GM11168 (cell line): ENCODE data around the gene MIDN.

ENCODE experiments used
- in situ Hi-C: fragments of 300-500 bp; cut with MboI; formaldehyde crosslinking; loops from one replicate; pipeline ENCODE4 v1.12.0; 2022; ENCODE audit warnings: low sequenced_read_pairs; ENCODE audit not compliant: unreplicated experiment

MIDN gene

DNA sequence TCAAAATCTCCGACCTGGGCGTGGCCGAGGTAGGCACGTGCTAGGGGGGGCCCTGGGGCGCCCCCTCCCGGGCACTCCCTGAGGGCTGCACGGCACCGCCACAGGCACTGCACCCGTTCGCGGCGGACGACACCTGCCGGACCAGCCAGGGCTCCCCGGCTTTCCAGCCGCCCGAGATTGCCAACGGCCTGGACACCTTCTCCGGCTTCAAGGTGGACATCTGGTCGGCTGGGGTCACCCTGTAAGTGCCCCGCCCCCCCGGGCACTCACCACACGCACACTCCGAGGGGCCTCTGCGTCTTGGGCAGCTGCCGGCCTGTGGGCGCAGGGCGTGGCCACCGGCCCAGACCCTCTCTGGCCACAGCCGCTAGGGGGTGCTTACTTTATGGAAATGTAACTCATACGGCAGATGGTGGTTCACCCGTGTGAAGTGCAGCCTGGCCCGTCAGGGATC, 27.9 kb upstream of the MIDN start:
- in situ Hi-C loops = no loop called here

DNA sequence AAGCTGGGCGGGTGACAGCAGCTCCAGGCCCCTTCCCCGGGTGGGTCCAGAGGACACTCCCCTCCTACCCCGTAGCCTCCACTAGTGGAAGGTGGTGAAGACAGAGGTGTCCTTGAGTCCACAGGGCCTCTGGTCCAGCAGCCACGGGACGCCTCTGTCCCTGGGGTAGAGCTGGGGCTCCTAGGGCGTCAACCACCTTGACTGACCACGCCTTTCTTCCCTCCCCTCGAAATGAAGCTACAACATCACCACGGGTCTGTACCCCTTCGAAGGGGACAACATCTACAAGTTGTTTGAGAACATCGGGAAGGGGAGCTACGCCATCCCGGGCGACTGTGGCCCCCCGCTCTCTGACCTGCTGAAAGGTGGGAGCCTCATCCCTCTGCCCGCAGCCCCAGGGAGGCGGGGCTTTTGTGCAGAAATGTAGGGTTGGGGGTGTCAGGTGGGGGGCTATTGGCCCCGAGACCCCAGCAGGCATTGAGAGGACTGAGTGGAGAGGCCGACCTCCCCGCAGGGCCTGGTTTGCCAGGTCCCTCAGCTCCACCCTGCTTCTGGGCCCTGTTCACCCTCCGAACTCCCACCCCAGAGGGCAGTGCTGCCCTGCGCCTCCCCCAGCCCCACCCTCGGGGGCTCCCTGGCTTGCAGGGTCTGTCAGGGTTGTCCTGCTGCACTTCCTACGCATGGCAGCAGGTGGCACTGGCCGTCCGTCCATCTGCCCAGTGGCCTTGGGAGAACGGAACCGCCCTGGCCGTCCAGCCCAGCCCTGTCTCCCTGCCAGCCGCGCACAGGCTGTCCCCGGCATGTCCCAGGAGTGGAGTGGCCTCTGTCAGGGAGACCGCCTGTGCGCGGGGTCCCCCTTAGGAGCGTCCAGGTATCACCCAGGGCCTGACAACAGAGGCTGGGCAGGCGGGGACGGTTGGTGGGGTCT, 27.1 kb upstream of the MIDN start:
- in situ Hi-C loops = no loop called here

DNA sequence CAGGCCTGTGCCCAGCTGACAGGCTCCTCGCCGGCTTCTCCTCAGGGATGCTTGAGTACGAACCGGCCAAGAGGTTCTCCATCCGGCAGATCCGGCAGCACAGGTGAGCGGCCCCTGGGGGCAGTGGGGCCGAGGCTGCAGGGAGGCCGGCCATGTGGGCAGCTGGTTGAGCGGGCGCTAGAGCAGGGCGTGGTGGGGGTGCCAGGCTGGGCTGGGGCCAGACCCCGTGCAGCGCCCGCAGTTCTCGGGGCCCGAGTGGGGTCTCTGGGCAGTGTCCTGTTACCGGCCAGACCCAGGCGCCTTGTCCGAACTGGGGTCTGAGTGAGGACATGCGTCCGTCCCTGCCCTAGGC, 26.5 kb upstream of the MIDN start:
- in situ Hi-C loops = no loop called here

DNA sequence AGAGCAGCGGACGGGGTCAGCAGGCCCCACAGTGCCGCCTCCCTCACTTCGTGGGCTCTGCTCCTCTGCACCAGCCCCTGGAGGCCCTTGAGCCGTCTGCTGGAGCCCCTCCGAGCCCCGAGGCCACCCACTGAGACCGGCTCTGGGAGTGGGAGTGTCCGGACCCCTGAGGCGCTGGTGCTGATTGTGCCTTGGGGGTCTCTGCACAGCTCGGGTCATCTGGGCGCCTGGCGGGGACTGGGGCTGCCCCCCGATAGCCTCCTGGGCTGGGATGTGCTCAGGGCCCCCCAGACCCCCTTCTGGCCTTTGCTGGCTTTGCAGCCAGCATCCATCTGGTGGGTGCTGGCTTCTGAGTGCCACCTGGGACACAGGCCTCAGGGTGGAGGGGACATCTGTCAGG, 26.0 kb upstream of the MIDN start:
- in situ Hi-C loops = no loop called here

DNA sequence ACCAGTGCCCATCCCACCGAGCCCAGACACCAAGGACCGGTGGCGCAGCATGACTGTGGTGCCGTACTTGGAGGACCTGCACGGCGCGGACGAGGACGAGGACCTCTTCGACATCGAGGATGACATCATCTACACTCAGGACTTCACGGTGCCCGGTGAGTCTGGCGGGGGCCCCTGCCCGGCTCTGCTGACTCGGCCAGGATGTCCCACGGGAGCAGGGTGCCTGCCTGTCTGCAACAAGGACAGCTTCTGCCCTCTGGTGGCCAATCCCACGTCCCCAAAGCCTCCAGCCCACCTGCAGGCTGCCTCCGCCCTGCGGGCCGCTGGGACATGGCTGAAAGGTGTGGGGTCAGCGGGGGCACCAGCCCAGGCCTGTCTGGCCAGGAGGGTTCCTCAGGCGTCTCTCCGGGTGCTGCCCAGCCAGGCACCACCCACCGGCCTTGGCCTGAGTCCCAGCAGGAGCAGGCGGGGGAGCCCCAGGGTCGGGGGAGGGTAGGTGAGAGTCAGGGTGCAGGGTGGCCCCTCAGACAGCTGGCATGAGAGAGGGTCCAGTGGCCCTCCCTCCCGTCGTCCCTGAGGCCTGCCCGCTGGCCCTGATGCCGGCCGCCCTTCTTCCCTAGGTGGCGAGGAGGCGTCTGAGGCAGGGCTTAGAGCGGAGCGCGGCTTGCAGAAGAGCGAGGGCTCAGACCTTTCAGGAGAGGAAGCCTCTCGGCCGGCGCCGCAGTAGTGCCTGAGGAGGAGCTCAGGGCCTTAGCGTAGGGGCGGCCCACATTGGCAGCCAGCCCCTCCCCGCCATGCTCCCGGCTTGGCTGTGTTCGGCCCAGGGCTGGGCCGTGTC, 25.1 kb upstream of the MIDN start:
- in situ Hi-C loops = no loop called here

DNA sequence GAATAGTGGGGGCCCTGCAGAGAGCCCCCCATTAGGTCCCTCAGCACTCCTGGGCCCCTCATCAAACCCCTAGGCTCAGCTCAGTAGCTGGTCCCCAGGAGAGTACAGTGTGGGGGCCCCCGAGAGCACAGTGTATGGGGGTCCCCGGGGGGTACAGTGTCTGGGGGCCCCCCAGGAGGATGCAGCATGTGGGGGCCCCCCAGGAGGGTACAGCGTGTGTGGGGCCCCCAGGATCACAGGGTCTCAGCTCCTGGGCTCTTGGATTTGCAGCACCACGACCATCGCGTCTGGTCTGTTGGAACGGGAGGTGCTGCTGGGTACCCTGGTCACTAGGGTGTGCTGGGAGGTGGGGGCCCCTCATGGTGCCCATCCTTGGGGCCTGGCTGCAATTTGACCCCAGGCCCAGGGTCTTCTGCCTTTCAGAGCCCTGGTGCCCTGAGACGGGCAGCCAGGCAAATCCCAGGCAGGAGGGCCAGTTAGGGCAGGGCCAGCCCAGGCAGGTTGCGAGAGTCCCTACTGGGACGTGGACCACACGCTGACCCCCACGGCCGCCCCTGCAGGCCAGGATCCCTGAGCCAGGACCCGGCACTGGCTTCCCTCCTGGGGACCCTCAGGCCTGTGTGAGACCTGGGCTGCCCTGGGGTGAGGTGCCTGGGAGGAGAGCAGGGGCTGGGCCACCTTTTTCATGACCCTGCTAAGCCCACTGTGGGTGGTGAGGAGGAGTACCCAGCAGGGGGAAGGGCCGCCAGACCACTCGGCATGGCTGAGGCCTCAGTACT, 24.1 kb upstream of the MIDN start:
- in situ Hi-C loops = no loop called here

DNA sequence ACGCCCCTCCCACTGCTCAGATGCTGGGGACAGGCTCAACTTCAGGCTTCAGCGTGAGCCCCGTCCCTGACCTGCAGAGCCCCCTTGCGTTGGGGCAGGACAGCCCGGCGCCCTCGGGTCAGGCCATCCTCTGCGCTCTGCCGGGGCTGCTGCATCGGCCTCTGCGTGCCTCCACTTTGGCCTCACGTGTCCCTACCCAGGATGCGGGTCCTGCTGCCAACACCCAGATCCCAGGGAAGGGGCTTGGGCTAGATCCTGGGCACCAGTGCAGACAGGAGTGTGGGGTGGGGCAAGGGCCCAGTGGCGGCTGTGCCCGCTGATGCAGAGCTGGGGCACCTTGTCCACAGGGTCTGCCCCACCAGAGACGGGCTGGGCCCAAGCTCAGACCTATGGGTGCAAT, 23.5 kb upstream of the MIDN start:
- in situ Hi-C loops = no loop called here

DNA sequence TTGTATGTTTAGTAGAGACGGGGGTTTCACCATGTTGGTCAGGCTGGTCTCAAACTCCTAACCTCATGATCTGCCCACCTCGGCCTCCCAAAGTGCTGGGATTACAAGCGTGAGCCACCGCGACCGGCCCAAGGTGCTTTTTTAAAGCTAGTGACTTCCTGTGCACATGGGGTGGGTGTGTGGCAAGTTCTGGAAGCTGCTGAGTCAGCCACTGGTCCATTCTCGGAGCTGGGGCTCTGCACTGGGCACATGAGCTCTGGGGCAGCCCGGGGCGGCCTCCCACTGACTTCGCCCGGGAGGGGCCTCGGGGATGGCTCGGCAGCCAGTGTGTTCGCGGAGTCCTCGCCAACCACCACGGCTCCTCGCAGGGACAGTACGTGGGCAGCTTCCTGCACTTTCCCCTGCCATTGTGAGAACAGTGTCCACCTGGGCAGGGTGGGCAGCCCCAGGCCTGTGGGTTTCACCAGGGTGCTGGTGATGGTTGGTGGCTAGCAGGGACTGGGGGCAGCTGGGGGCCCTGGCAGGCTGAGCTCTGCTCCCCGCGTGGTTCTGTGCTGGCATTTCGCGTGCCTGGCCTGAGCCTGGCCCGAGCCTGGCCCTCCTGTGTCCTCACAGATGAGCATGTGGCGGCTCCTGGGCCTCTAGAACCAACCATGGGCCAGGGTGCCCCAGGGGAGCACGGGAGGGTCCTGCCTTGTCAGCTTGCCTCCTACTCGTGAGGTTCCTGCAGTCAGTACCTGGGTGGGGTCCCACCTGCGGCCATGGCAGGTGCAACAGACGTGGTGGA, 22.8 kb upstream of the MIDN start:
- in situ Hi-C loops = no loop called here

DNA sequence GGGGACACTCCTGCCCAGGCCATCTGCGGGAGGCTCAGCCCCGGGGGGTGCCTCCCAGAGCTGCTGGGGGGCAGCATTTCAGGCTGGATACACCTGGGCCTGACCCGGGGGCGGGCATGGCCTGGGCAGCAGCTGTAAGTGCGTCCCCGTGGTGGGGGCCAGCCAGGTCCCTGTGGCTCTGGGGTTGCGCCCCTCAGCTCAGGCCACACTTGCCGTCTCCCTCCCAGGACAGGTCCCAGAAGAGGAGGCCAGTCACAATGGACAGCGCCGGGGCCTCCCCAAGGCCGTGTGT, 22.2 kb upstream of the MIDN start:
- in situ Hi-C loops = no loop called here

DNA sequence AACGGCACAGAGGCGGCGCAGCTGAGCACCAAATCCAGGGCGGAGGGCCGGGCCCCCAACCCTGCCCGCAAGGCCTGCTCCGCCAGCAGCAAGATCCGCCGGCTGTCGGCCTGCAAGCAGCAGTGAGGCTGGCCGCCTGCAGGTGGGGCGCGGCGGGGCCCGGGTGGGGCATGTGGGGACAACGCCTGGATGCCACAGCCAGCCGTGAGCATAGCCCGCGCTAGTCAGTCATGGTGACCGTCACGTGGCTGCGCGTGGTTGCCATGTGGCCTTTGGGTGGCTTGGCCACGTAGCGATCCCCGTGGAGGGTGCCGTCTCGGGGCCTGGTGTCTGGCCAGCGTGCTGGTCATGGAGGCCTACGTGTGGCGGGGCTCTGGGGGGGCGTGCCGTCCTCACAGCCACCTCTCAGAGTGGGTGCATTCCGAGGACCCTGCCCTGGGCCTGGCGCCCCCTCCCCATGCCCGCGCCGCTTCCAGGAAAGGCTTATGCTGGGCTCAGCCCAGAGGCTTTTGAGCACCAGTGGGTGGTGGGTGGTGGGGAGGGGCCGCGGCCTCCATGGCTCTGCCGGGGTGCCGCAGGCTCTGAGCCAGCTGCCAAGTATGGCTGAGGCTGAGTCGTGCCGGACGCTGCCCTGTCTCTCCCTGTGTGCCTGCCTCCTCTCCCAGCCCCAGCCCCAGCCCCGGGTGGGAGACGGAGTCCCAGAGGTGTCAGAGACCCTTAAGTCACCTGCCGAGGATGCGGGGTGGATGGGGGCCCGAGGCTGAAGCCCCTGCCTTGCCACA, 21.7 kb upstream of the MIDN start:
- in situ Hi-C loops = no loop called here

DNA sequence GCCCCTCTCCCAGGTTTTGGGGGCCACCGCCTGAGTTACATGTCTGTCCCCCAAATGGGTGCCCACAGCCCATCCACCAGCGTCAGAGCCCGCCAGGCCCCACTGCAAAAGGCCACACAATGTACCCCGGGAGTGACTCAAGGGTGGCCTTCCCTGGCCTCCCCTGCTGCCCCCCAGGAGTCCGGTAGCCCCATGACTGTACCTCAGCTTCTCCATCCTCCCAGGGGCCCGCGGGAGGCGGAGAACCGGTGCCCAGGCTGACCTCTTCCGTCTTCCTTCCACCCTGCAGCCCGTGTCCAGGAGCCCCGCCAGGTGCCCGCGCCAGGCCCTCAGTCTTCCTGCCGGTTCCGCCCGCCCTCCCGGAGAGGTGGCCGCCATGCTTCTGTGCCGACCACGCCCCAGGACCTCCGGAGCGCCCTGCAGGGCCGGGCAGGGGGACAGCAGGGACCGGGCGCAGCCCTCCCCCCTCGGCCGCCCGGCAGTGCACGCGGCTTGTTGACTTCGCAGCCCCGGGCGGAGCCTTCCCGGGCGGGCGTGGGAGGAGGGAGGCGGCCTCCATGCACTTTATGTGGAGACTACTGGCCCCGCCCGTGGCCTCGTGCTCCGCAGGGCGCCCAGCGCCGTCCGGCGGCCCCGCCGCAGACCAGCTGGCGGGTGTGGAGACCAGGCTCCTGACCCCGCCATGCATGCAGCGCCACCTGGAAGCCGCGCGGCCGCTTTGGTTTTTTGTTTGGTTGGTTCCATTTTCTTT, 20.9 kb upstream of the MIDN start:
- in situ Hi-C loops = no loop called here

DNA sequence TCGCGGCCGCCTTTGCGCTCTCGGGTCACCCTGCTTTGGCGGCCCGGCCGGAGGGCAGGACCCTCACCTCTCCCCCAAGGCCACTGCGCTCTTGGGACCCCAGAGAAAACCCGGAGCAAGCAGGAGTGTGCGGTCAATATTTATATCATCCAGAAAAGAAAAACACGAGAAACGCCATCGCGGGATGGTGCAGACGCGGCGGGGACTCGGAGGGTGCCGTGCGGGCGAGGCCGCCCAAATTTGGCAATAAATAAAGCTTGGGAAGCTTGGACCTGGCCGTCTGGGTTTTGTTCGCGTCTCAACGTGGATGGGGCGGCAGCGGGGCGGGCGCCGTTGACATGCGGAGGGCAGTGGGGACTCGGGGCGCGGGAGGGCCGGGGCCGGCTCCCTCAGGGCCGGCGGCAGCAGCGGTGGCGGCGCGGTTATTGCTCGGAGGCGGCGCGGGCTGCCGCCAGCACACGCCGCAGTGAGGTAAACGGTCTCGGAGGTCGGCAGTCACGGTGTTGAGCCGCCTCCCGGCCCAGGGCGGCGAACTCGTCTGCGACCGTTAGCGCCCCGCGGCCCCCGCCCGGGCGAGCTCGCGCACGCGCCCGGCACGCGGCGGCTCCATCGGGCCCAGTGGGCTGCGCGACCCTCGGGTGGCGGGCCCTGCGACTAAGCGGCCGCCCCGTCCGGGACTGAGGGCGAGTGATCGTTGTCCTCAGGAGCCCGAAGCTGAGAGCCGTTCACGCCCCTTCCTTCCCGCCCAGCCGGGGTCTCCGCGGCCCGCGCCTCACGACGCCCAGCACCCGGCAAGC, 20.0 kb upstream of the MIDN start:
- in situ Hi-C loops = no loop called here

DNA sequence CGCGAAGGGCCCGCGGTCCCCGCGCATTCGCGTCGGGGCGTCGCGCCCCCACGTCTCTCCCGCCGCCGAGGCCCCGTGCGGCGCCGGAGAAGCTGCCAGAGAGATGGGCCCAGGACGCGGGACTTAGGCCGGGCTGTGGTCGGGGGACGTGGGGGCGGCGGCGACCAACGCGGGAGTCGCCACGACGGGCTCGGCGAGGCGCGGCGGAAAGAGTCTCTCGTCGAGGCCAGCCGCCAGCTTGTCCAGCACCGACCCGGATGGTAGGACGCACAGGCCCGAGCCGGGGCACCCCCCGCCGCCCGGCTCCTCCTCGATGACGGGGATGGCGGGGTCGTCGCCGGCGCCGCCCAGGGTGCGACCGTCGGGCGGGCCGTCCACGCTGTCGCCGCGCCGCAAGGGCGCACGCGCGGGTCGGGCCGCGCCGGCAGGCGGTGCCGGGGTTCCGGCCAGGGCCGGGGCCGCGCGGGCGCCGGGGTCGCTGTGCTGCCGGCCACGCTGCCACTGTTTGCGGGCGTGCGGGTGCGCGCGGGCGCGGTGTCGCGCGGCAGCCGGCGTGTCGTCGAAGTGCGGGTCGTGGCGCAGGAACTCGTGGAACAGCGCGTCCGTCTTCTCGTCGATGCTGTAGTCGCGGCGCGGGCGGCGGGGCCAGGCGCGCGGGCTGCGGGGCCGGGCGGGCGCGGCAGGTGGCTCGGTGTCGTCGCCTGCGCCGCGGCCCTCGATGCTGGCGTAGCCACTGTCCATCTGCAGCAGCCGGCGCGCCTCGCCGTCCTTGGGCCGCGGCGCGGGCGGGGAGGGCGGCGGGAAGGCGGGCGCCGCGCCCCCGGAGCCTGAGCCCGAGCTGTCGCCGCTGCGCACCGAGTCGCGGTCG, 19.1 kb upstream of the MIDN start:
- in situ Hi-C loops = no loop called here

DNA sequence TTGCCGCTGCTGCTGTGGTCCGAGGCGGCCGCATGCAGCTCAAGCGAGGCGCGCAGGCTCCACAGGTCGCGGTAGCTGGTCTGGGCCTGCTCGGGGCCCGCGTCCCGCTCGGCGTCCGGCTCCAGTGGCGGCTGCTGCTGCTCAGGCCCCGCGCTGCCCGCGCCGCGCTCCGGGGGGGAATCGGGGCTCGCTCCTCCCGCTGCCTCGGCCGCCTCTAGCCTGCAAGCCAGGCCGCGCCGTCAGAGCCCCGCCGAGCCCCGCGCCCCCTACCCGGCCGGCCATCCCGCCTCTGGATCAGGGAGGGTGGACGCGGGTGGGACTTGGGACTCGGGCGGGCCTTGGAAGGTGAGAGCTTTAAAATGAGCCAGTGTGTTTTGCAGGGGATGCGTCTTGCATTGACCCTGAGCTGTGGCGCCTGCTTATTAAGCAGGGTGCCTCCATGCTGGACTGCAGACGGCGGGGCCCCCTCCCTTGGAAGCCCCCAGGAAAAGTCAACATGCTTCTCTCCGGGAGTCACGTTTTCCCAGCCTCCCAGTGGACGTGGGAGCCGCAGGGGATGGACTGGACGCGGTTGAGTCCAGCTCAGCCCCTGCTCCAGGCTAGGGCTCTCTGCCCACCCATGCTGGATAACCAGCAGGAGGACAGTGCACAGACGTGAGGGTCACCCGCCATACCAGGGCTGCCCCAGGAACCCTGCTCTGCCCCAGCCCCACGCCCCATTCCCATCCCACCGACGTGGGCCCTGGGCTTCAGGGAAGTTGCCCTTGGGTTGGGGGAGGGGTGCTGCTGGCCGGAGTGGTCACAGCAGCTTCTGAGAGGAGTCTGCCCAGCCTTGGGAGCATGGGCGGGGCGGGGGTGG, 18.2 kb upstream of the MIDN start:
- in situ Hi-C loops = no loop called here

DNA sequence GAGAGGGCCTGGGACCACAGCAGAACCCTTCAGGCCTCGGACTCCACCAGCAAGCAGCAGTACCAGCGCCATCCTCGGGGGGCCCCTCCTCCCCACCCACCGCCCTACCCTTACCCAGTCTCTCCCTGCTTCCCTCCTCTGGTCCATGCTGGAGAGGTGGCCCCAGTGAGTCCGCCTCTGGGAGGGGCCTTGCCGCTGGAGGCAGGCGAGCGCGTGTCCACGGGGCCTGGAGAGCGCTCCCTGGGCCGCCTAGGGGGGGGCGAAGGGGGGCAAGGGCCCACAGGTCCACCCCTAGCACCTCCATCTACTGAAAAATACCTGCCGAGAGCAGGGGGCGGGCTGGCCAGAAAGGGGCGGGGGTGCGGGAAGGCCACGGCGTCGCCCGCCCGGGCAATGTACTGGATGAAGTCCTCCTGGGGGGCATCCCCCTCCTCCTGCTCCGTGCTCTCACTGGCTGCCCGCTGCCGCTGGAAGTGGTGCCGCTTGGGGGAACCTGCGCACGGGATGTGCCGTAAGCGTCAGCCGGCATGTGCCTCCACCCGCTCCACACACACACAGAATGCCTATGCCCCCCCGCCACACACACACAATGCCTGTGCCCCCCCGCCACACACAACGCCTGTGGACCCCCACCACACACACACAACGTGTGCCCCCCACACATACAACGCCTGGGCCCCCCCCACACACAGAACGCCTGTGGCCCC, 17.4 kb upstream of the MIDN start:
- in situ Hi-C loops = no loop called here
